Measurements from ENCODE around the gene F10.
"Not testable (repeated sequence)": the region's sequence is repeated elsewhere in the genome, so short reads cannot be mapped to it uniquely, and the experiment has no call there.

F10 gene

GRCh38 chr13:113153810-113154748, 31.5 kb downstream of the F10 start:
- DNase-seq (ENCODE audit: low spot score) = peak; percentile 55

GRCh38 chr13:113155201-113155600, 32.6 kb downstream of the F10 start:
- DNase-seq (ENCODE audit: low spot score) = no peak

- no peak for DNase-seq (ENCODE audit: low spot score)
Measured at GRCh38 chr13:113155982-113156655, 33.5 kb downstream of the F10 start.

GRCh38 chr13:113157206-113157928, 34.8 kb downstream of the F10 start:
- DNase-seq (ENCODE audit: low spot score) = no peak

- DNase-seq (ENCODE audit: low spot score) = no peak
Measured at GRCh38 chr13:113157929-113158747, 35.5 kb downstream of the F10 start, which contains the start of gene PROZ. Gene PROZ (plus strand): TSS chr13:113158648. CDS start chr13:113158661, 13 bp downstream.

- no peak for DNase-seq (ENCODE audit: low spot score)
Measured at GRCh38 chr13:113158946-113159345, 36.3 kb downstream of the F10 start.

GRCh38 chr13:113159701-113160100, 37.1 kb downstream of the F10 start:
- no peak for DNase-seq (ENCODE audit: low spot score)

GRCh38 chr13:113160983-113161382, 38.4 kb downstream of the F10 start:
- no peak for DNase-seq (ENCODE audit: low spot score)

- DNase-seq (ENCODE audit: low spot score) = no peak
Measured at GRCh38 chr13:113161433-113161832, 38.8 kb downstream of the F10 start.

- DNase-seq (ENCODE audit: low spot score) = not testable (repeated sequence)
Measured at GRCh38 chr13:113161975-113162374, 39.4 kb downstream of the F10 start.

GRCh38 chr13:113162783-113163685, 40.4 kb downstream of the F10 start:
- no peak for DNase-seq (ENCODE audit: low spot score)

GRCh38 chr13:113164492-113164891, 41.9 kb downstream of the F10 start:
- DNase-seq (ENCODE audit: low spot score) = no peak

- DNase-seq (ENCODE audit: low spot score) = no peak
Measured at GRCh38 chr13:113166266-113166665, 43.7 kb downstream of the F10 start.

GRCh38 chr13:113166681-113167080, 44.1 kb downstream of the F10 start:
- DNase-seq (ENCODE audit: low spot score) = no peak

- no peak for DNase-seq (ENCODE audit: low spot score)
Measured at GRCh38 chr13:113167155-113167554, 44.6 kb downstream of the F10 start.

- no peak for DNase-seq (ENCODE audit: low spot score)
Measured at GRCh38 chr13:113167575-113167974, 45.0 kb downstream of the F10 start.

GRCh38 chr13:113168211-113168610, 45.6 kb downstream of the F10 start:
- DNase-seq (ENCODE audit: low spot score) = no peak

- no peak for DNase-seq (ENCODE audit: low spot score)
Measured at GRCh38 chr13:113169277-113170272, 47.0 kb downstream of the F10 start.

- DNase-seq (ENCODE audit: low spot score) = no peak
Measured at GRCh38 chr13:113170511-113170910, 47.9 kb downstream of the F10 start.
